Psoas muscle (tissue), 8 donors: ENCODE results near the gene DNAJB11. TPM values are rescaled to one million over a fixed set of nuclear protein-coding genes. Genes with fewer than 3 reads are reported as not detected.

Experiments used
- ATAC-seq, 4 donors: fragments of 200-7000 bp; cut with Tn5 transposase; one replicate each; pipeline ENCODE4 v1.9.1; 2020; ENCODE audit warnings: moderate library complexity in 3 of 4, mild to moderate bottlenecking in 2 of 4
- DNase-seq, 2 donors: peaks; one replicate each; pipeline ENCODE4 v3.0.0-alpha.2; 2020
- H3K27ac ChIP-seq: fragments of 200-600 bp; one replicate; pipeline ENCODE4 v1.8.0; 2022
- H3K27me3 ChIP-seq, 3 donors: fragments of 200-600 bp in 1 of 3; one replicate each; pipeline versions ENCODE4 v1.6.1 to v1.8.0; 2013 to 2022; ENCODE audit warnings: low read length in 2 of 3, mild to moderate bottlenecking in 2 of 3, moderate library complexity in 1 of 3; ENCODE audit not compliant: insufficient read depth in 3 of 3
- H3K36me3 ChIP-seq, 2 donors: fragments of 200-600 bp in 1 of 2; one replicate each; pipeline versions ENCODE4 v1.6.1 to v1.8.0; 2013 to 2022; ENCODE audit warnings: low read depth in 1 of 2, mild to moderate bottlenecking in 1 of 2, moderate library complexity in 1 of 2; ENCODE audit not compliant: insufficient read depth in 1 of 2
- H3K4me1 ChIP-seq: fragments of 200-600 bp; one replicate; pipeline ENCODE4 v1.8.0; 2022
- H3K4me3 ChIP-seq: fragments of 200-600 bp; one replicate; pipeline ENCODE4 v1.8.0; 2022; ENCODE audit warnings: mild to moderate bottlenecking
- H3K9me3 ChIP-seq: fragments of 200-600 bp; one replicate; pipeline ENCODE4 v1.8.0; 2022
- CTCF ChIP-seq: fragments of 200-600 bp; IDR thresholded peaks from one replicate; pipeline ENCODE4 v1.8.0; 2022; ENCODE audit warnings: antibody characterized with exemption
- WGBS, 3 donors: extraction: QIAGEN DNeasy Blood & Tissue Kit; methylation state at CpG; one replicate each; pipeline versions ENCODE4 v1.1.6 to v1.1.7; 2013; 5-methylcytosine and 5-hydroxymethylcytosine counted together
- intact Hi-C, 2 donors: fragments of 100-400 bp; cut with DNase I; formaldehyde crosslinking; loops; one replicate each; pipeline versions ENCODE4 v1.11.0 to v1.14.2; 2022
- polyA plus RNA-seq, 3 donors: library from polyadenylated mRNA; stranded (reverse); fragments of 200-250 nt; gene quantifications; one replicate each; pipeline ENCODE4 v1.2.3, GENCODE V29; 2013
- total RNA-seq, 4 donors: library from RNA; stranded (reverse); fragmentation: NEBNext Ultra II Directional in 2 of 4; extraction: Animal tissue kit (Norgen Biotek cat#: 25700) in 2 of 4; gene quantifications; one replicate each; pipeline versions ENCODE4 v1.2.1 to v1.2.4, GENCODE V29; 2021 to 2023
- donor health status: healthy with polysubstance abuse.
- donor health status: DM: no; HTN: no; CAD: no; lungs with moderate emphysema.
- donor health status: Bipolar disorder and iron deficiency.
- donor health status: healthy.
- donor health status: DM: yes; HTN: yes; CAD: no.
- donor health status: DM: no; HTN: no; CAD: no.
- donor health status: DM: no; HTN: no; CAD: no.
- donor health status: DM: yes; HTN: yes; CAD: no.

The DNAJB11 gene
- total and polyA plus RNA-seq, 7 donors: 10.3 to 49.2 (median 24.2) TPM

- ATAC-seq (no peak), DNase-seq (no peak)
- Histone ChIP-seq H3K36me3 (no peaks in the 10 kb centered on the region), H3K9me3 (no peaks in the 10 kb centered on the region), H3K4me3 (no peak overlapping the region), H3K27ac (no peak overlapping the region), H3K4me1 (no peaks in the 10 kb centered on the region), H3K27me3 (no peaks in the 10 kb centered on the region)
- 82 to 85% (median 84%) methylated on average over 5 of the region's 5 CpGs for WGBS, 3 donors
- TF ChIP-seq CTCF: no peak
- intact Hi-C loops: no loop called here
These were observed 35.3 kb downstream of the DNAJB11 start for GRCh38 chr3:186605561-186606545.

GRCh38 chr3:186608624-186609215, 38.2 kb downstream of the DNAJB11 start:
- ATAC-seq (no peak), DNase-seq (no peak)
- Histone ChIP-seq H3K4me1 (no peaks in the 10 kb centered on the region), H3K36me3 (no peaks in the 10 kb centered on the region), H3K27ac (no peak overlapping the region), H3K9me3 (no peaks in the 10 kb centered on the region), H3K4me3 (no peak overlapping the region), H3K27me3 (peaks cover 0 to 5% (median 0%) of the 10 kb centered on the region in 3 donors)
- TF ChIP-seq CTCF: no peak
- WGBS, 3 donors: 84 to 85% (median 84%) methylated on average over 2 of the region's 2 CpGs
- intact Hi-C loops: no loop called here

GRCh38 chr3:186609247-186609868, 38.8 kb downstream of the DNAJB11 start:
- H3K36me3 ChIP-seq: no peaks in the 10 kb centered on the region
- intact Hi-C loops: no loop called here
- H3K27ac ChIP-seq: no peak overlapping the region
- no peak for TF ChIP-seq CTCF
- no peak for DNase-seq
- H3K4me1 ChIP-seq: no peaks in the 10 kb centered on the region
- ATAC-seq: no peak
- no peaks in the 10 kb centered on the region for H3K9me3 ChIP-seq
- H3K27me3 ChIP-seq: peaks cover 0 to 6% (median 0%) of the 10 kb centered on the region in 3 donors
- no peak overlapping the region for H3K4me3 ChIP-seq
- 91 to 94% (median 91%) methylated on average over 8 of the region's 8 CpGs for WGBS, 3 donors

- H3K4me3 ChIP-seq: no peak overlapping the region
- intact Hi-C loops: loop anchor here (5.0 to 10.0 kb wide), 2 partner anchors 553 to 555 kb away; no protein-coding TSS in a partner anchor
- DNase-seq: no peak
- no peaks in the 10 kb centered on the region for H3K9me3 ChIP-seq
- no peak for TF ChIP-seq CTCF
- H3K4me1 ChIP-seq: no peaks in the 10 kb centered on the region
- no peak overlapping the region for H3K27ac ChIP-seq
- peaks cover 0 to 13% (median 0%) of the 10 kb centered on the region in 3 donors for H3K27me3 ChIP-seq
- no peak for ATAC-seq
- 59 to 65% (median 60%) methylated on average over 5 of the region's 5 CpGs for WGBS, 3 donors
- no peaks in the 10 kb centered on the region for H3K36me3 ChIP-seq
These were observed 41.5 kb downstream of the DNAJB11 start for GRCh38 chr3:186612065-186612464.
